Stimulated activated CD8-positive, alpha-beta memory T cell treated with anti-CD3 and anti-CD28 coated beads, Interleukin-15, amount 100 ng/mL, for 48 hours (primary cell): ENCODE results near the gene SKOR1.

Experiments used
- DNase-seq, 2 donors: peaks; one replicate each; pipeline ENCODE4 v3.0.0-alpha.2; 2020; ENCODE audit warnings: low read depth in 2 of 2

SKOR1 gene

GRCh38 chr15:67832031-67832551, 6.8 kb downstream of the SKOR1 start:
- no peak for DNase-seq

- DNase-seq: no peak
Observed at GRCh38 chr15:67832897-67833709, 7.8 kb downstream of the SKOR1 start.

GRCh38 chr15:67833710-67834511, 8.6 kb downstream of the SKOR1 start:
- DNase-seq: no peak

DNA sequence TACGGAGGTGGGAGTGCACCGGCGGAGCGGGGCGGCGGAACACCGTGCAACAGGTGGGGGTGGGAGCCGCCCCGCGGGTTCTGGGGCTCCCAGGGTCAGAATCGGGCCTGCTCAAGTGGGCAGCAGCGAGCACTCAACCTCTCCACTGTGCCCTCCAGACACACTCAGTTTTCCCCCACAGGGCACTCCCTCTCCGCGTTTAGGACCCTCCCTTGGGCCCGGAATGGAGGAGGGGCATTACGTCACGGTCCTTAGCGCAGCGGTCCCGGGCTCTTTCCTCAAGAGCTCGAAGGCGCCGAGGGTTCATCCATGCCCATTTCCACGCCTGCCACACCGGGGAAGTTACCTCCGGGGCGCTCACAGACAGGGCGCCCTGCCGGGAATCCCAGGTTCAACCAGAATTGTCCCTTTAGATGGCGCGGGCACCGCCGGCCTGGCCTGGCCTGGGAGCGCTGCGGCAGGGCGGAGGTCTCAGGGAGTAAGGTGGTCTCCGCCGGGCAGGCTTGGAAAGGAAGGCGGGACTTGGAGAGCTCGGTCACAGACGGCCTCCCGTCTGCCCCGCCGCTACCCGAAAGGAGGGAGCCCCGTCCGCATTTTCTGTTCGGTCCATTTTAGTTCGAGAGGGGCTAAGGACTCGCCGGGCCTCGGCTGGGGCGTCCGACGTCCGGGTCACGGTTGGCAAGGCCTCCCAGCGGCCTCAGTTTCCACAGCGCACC, 9.4 kb downstream of the SKOR1 start:
- DNase-seq: no peak

GRCh38 chr15:67835297-67836133, 10.2 kb downstream of the SKOR1 start:
- no peak for DNase-seq

- DNase-seq: no peak
Observed at GRCh38 chr15:67836134-67836455, 10.8 kb downstream of the SKOR1 start.

DNA sequence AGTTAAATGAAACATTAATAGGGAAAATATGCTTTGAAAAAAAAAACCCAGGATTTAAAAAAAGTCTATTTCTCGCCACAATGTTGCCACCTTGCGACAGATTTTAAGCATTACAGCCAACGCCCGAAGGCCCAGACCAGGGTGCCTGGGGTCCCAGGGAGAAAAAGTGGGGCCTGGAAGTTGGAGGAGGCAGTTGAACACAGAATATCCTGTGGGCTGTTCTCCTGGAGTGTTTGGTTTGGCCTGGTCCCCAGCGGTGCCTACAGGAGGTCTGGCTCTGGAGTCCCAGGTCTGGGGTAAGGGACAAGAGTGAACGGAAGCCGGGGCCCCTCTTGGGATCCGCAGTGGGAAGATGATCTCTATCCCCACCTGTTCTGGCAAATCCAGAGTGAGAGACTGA, 11.2 kb downstream of the SKOR1 start:
- no peak for DNase-seq

DNA sequence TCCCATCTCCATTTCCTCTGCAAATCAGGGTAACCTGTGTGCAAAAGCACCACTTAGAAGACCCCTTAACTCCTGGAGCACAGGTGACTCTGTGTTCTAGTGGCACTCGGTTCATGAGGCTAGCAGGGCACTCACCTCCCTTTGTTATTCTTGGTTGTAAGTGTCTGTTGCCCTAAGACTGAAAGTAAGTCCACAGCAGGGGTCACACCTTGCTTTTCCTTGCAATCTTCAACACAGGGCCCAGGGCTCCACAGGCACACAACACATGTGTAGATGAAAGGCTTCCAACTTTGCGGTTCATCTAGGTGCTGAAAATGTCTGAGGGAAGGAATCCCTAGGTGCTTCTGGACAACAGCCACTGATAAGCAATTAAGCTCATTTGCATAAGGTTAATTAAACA, 11.6 kb downstream of the SKOR1 start:
- DNase-seq: no peak

DNA sequence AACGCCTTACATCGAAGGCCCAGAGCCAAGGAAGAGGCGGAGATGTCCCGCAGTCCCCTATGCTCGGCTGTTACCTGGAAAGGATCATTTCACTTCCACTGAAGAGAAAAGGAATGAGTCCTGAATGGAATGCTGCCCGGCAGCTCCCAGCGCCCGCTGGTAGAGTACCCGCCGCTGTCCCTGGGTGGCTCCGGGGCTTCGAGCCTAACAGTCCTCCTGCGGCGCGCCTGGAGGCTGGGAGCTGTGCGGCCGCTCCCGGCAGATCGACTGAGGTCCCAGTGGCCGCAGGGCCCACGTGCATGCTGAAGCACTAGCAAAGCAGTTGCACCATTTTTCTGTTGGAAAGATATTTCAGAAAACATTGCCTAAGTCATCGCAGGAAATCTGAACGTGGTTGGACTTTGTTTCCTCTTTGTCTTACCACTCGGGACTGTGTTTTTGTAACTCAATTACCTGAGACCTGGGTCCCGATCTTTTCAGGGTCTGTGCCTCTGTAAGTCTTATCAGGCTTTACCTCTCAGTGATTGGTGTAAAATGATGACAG, 13.6 kb downstream of the SKOR1 start:
- DNase-seq: no peak

- DNase-seq: no peak
Observed at GRCh38 chr15:67839499-67839928, 14.2 kb downstream of the SKOR1 start.

GRCh38 chr15:67839929-67840748, 14.8 kb downstream of the SKOR1 start, which contains the start of gene RNU6-1:
RNU6-1 (minus strand) TSS chr15:67840045.
- DNase-seq: peak; percentile 89 to 93

DNA sequence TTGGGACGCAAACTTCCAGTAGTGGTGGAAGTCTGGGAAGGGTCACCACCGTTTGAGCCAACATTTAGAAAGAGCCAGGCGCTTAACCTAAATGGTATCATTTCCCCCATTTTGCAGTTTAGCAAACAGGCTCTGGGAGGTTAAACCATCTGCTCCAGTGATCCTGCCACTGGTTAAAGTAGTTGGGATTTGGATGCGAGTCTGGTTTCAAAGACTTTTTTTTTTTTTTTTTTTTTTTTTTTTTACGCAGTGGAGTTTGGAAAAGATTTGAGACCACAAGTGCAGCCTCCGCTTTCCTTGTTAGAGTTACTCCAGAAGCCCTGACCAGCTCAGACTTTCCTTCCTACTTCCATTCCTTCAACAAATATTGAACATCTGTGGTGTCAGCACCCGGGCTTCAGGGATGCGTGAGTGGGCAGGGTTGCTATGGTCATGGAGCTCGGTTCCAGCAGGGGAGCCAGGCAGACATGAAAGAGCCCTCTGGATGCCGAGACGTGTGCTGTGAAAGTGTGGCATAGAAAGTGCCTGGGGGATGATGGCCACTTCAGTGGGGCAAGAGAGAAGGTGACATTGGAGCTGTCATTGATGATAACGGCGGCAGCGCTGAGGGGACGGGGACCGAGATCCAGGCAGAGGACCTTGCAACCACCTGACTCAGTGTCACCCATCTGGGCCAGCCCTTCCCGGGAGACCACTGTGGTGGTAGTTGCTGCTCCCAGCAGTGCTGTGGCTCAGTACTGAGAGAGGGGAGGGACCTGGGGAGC, 15.6 kb downstream of the SKOR1 start:
- DNase-seq: no peak

GRCh38 chr15:67841513-67841762, 16.1 kb downstream of the SKOR1 start:
- DNase-seq: no peak

GRCh38 chr15:67843092-67843501, 17.8 kb downstream of the SKOR1 start:
- no peak for DNase-seq

- no peak for DNase-seq
Observed at GRCh38 chr15:67843571-67844387, 18.5 kb downstream of the SKOR1 start.

DNA sequence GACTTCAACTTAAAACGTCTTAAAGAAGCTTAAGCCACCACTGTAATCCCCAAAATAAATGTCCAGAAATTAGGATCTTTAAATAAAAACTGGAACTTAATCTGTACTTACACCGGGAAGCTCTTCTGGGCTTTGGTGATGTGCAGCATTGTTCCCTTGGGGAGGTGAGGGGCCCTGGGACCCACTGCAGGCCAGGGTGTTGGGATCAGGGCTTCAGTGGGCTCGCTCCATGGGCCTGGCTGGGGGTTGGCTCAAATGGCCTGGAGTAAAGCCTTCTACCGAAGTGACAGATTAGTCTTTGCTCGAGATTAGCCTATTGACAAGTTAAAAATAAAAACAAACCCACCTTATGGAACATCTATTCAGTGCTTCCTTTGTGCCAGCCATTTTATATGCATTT, 20.7 kb downstream of the SKOR1 start:
- no peak for DNase-seq

- DNase-seq: no peak
Observed at GRCh38 chr15:67849538-67849937, 24.2 kb downstream of the SKOR1 start.

- no peak for DNase-seq
Observed at GRCh38 chr15:67850336-67850735, 25.0 kb downstream of the SKOR1 start.
